Right lobe of liver (tissue), 4 donors: Measurements from ENCODE around the gene MCUB.

Experiments
- POLR2A ChIP-seq: fragments of 450-650 bp; IDR thresholded peaks from one replicate; pipeline ENCODE4 v1.6.1; 2017; ENCODE audit warnings: antibody characterized with exemption, mild to moderate bottlenecking
- TF ChIP-seq, protein P1 (sequence below), 4 donors: fragments of 200-600 bp in 3 of 4; fragments of 450-650 bp in 1 of 4; IDR thresholded peaks; one replicate each; pipeline versions ENCODE4 v1.5.1 to v1.8.0; 2016 to 2022; ENCODE audit warnings: antibody characterized with exemption in 4 of 4, mild to moderate bottlenecking in 2 of 4
- donor health status: DM: no; HTN: no; CAD: no.
- donor health status: DM: no; HTN: no; CAD: no.
- donor health status: DM: no; HTN: yes; CAD: no.

DNA sequence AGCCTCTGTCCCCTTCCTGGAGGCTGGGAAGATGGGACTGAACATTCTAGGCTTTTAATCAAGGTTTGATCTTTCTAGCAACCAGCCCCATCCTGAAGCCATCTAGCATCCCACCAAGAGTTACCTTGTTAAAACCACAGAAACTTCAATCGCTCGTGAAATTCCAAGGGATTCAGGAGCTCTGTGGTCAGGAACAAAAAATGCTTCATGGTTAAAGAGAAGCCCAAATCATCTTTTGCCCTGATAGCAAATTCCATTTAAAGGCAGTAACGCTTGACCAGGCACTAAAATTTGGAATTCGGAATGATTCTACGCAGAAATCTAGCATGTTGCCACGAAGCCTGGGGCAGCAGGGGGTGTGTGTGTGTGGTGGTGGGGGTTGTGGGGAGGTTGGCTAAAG, 95.3 kb downstream of the MCUB start:
- TF ChIP-seq, protein P1, sequence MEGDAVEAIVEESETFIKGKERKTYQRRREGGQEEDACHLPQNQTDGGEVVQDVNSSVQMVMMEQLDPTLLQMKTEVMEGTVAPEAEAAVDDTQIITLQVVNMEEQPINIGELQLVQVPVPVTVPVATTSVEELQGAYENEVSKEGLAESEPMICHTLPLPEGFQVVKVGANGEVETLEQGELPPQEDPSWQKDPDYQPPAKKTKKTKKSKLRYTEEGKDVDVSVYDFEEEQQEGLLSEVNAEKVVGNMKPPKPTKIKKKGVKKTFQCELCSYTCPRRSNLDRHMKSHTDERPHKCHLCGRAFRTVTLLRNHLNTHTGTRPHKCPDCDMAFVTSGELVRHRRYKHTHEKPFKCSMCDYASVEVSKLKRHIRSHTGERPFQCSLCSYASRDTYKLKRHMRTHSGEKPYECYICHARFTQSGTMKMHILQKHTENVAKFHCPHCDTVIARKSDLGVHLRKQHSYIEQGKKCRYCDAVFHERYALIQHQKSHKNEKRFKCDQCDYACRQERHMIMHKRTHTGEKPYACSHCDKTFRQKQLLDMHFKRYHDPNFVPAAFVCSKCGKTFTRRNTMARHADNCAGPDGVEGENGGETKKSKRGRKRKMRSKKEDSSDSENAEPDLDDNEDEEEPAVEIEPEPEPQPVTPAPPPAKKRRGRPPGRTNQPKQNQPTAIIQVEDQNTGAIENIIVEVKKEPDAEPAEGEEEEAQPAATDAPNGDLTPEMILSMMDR (IDR thresholded peaks at IDR 0.05): no peak
- TF ChIP-seq POLR2A: no peak
